Stimulated activated CD4-positive, alpha-beta T cell treated with anti-CD3 and anti-CD28 coated beads, Interleukin-15, amount 100 ng/mL, for 1 hour (primary cell): ENCODE results near the gene CRABP1.
"Not testable (repeated sequence)": the region's sequence is repeated elsewhere in the genome, so short reads cannot be mapped to it uniquely, and the experiment has no call there.

Experiments used
- DNase-seq, 2 donors: peaks; one replicate each; pipeline ENCODE4 v3.0.0-alpha.2; 2020; ENCODE audit warnings: low read depth in 1 of 2, low spot score in 1 of 2

The CRABP1 gene

GRCh38 chr15:78369161-78369560 is 29.0 kb downstream of the CRABP1 start:
- DNase-seq = no peak

GRCh38 chr15:78370013-78370412 is 29.9 kb downstream of the CRABP1 start:
- DNase-seq = no peak

- no peak for DNase-seq
Observed at GRCh38 chr15:78372880-78373279, 32.7 kb downstream of the CRABP1 start.

GRCh38 chr15:78374436-78375393 is 34.6 kb downstream of the CRABP1 start:
- no peak for DNase-seq

- DNase-seq = not testable (repeated sequence)
Observed at GRCh38 chr15:78380143-78380542, 40.0 kb downstream of the CRABP1 start.

GRCh38 chr15:78382114-78382880 is 42.1 kb downstream of the CRABP1 start:
- no peak for DNase-seq

GRCh38 chr15:78384651-78385050 is 44.5 kb downstream of the CRABP1 start:
- no peak for DNase-seq

GRCh38 chr15:78387246-78388037 is 47.3 kb downstream of the CRABP1 start:
- DNase-seq = no peak

GRCh38 chr15:78388865-78389264 is 48.7 kb downstream of the CRABP1 start:
- DNase-seq = no peak

- no peak for DNase-seq
Observed at GRCh38 chr15:78389322-78389721, 49.2 kb downstream of the CRABP1 start.

- no peak for DNase-seq
Observed at GRCh38 chr15:78389738-78390137, 49.6 kb downstream of the CRABP1 start.

- no peak for DNase-seq
Observed at GRCh38 chr15:78390242-78390641, 50.1 kb downstream of the CRABP1 start.

GRCh38 chr15:78390826-78391225 is 50.7 kb downstream of the CRABP1 start:
- no peak for DNase-seq

- DNase-seq = no peak
Observed at GRCh38 chr15:78391781-78392180, 51.6 kb downstream of the CRABP1 start.

- DNase-seq = no peak
Observed at GRCh38 chr15:78392430-78392829, 52.3 kb downstream of the CRABP1 start.

- no peak for DNase-seq
Observed at GRCh38 chr15:78393137-78393536, 53.0 kb downstream of the CRABP1 start.

GRCh38 chr15:78394026-78394425 is 53.9 kb downstream of the CRABP1 start:
- no peak for DNase-seq

- no peak for DNase-seq
Observed at GRCh38 chr15:78394981-78395616, 54.9 kb downstream of the CRABP1 start.

GRCh38 chr15:78396186-78396814 is 56.1 kb downstream of the CRABP1 start:
- no peak for DNase-seq

- DNase-seq = no peak
Observed at GRCh38 chr15:78396976-78397375, 56.8 kb downstream of the CRABP1 start.
